Caki2 (cell line): ENCODE data around the gene AIFM2. TPM values are rescaled to one million over a fixed set of nuclear protein-coding genes. Genes with fewer than 3 reads are reported as not detected.
"Not testable (repeated sequence)": the region's sequence is repeated elsewhere in the genome, so short reads cannot be mapped to it uniquely, and the experiment has no call there.

Source experiments
- DNase-seq: peaks from one replicate; pipeline ENCODE4 v3.0.0-alpha.2; 2015; ENCODE audit warnings: low read depth
- in situ Hi-C: cut with HindIII; loops from 2 replicates; pipeline ENCODE4 v1.10.0; 2016; ENCODE audit warnings: low sequenced_read_pairs, low pct_unique_long_range_greater_than_20kb, mixed read lengths
- total RNA-seq: library from RNA; depleted of rRNA; stranded (reverse); fragments of >200 nt; shearing (Covaris generic); gene quantifications from 2 replicates; pipeline ENCODE4 v1.2.3, GENCODE V29; 2014; ENCODE audit warnings: low replicate concordance; rRNA removed

The AIFM2 gene
- total RNA-seq = 41.3 and 42.7 TPM in 2 replicates

DNA sequence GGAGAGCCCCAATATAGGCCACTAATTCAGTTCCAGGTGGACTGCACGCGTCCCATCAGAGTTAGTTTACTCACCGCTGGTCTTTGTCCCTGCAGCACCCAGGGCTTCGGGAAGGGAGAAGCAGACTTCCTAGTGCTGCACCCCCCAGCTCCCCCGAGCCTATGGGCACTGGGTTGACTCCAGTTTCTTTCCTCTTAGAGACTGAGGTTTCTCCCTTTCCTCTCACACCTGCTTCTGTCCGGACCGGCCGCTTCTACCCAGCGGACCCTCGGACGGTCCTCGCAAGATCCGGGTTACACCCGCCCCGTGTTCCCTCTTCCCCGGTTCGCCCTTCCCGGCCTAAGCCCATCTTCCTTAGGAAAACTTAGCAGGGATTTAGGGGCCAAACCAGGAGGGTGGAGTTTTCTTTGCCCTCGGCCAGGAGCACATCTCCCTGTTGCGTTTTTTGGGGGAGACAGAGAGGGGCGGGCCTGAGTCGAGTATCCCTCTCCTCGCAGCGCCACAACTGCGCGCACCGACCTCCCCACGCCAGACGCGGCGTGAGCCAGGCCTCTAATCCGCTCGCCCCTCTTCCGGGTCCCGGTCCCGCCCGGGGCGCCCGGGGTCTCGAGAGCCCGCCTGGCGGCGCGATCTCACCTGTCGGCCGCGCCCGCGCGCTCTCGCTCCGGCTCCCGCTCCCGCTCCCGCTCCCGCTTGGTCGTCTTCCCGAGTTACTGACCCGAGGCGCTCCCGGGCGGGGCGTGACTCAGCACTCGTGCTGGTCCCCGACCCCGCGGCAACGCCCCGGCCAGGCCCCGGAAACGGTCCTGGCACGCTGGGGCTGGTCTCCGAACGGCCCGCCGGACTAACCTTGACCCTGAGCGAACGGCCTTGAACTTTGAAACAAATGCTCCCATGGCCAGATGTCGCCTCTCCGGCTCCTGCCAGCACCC is at the start of gene AIFM2:
Gene AIFM2, minus strand, starts transcription at position 728 of the 932 bp plus-strand sequence. CDS start 8,741 bp downstream, outside the sequence.
- peak; percentile 80 for DNase-seq
- in situ Hi-C loops = no loop called here

DNA sequence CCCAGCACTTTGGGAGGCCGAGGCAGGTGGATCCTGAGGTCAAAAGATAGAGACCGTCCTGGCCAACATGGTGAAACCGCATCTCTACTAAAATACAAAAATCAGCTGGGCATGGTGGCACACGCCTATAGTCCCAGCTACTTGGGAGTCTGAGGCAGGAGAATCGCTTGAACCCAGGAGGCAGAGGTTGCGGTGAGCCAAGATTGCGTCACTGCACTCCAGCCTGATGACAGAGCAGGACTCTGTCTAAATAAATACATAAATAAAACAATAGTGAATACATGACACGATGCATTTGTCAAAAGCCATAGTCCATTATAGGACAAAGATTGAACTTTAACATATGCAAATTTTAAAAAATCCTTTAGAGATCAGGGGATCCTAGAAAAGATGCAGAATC is 46.6 kb upstream of the AIFM2 start:
- in situ Hi-C loops = not testable (repeated sequence)

DNA sequence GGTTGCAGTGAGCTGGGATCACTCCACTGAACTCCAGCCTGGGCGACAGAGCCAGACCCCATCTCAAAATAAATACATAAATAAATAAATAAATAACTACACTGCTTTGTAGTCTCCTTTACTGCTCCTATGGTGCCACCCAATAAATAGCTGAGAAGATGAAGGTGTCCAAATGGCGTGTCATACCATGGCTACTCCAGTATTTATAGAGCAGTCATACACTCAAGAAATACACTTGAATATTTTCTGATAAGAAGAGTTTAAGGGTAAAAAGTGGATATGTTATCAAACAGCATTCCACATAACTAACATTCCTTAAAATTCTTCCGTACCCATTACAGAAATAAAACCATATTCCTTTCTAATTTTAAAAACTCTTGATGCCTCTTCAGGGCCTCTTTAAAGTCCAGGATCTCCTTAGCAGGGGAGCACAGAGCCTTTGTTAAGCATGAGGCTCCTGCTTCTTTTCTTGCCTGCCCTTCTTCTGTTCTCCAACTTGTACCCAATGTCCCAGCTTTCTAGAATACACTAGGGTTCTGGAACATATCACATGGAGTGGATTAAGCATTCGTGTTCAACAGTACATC is 45.6 kb upstream of the AIFM2 start:
- no peak for DNase-seq
- in situ Hi-C loops = no loop called here

More for the DNA sequence above, 46.6 kb upstream of the AIFM2 start:
- DNase-seq = not testable (repeated sequence)

DNA sequence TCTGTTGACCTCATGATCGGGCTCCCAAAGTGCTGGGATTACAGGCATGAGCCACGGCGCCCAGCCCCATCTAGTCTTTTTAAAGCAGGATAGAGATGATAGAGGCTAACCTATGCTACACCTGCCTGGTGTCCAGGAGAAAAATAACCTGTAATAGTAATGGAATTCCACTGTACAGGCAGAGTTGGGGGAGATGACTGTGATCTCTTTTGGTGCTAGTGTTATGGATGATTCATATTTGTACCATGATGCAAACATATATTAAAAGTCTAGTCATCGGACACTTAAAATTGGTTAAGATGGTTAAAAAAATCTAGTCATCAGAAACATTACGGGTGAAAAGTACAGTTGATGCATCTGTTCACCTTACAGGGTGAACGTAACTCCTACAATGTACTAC is 43.8 kb upstream of the AIFM2 start:
- in situ Hi-C loops = no loop called here
- DNase-seq = no peak

DNA sequence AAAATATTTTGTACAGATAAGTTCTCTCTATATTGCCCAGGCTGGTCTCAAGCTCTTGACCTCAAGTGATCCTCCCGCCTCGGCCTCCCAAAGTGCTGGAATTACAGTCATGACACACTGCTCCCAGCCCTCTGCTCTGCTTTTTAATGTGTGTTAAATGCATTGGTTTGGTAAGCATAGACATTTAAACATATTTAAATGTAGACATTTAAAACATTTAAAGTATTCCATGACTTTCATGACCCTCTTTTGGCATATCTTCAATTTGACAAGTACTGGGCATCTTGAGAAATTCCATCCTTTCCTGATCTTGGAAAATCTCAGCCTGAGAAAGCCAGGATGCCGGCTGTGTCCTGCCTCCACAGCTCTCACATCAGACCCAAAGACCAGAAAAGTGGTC is 42.9 kb upstream of the AIFM2 start:
- in situ Hi-C loops = no loop called here
- DNase-seq = no peak

DNA sequence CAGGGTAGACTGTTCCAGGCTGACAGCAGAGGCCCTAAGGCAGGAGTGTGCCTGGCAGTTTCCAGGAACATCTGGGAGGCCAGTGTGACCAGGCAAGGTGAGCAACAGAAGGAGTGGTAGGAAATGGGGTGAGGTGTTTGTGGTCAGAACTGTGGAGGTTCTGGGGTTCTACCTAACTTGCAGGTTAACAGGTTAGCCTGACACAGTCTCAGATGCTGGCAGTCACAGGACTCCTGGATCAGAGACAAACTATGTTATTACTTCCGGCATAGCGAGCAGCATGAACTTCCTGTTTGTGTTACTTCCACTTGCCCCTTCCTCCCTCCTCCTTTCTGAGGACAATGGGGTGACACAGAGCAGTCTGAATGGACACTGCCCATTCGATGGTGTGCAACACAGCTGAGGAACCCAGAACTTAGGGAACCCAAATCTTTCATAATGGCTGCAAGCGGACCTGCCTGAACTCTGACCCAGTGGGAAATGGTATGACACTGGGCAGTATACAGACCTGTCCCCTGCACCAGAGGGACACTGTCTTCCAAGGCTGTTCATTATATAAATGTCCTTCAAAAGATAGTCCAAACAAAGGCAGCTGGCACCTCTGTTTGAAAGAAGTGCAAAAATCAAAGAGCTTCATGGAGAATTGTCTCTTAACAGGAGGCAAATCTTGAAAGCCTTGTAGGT is 41.6 kb upstream of the AIFM2 start:
- in situ Hi-C loops = no loop called here
- DNase-seq = no peak

DNA sequence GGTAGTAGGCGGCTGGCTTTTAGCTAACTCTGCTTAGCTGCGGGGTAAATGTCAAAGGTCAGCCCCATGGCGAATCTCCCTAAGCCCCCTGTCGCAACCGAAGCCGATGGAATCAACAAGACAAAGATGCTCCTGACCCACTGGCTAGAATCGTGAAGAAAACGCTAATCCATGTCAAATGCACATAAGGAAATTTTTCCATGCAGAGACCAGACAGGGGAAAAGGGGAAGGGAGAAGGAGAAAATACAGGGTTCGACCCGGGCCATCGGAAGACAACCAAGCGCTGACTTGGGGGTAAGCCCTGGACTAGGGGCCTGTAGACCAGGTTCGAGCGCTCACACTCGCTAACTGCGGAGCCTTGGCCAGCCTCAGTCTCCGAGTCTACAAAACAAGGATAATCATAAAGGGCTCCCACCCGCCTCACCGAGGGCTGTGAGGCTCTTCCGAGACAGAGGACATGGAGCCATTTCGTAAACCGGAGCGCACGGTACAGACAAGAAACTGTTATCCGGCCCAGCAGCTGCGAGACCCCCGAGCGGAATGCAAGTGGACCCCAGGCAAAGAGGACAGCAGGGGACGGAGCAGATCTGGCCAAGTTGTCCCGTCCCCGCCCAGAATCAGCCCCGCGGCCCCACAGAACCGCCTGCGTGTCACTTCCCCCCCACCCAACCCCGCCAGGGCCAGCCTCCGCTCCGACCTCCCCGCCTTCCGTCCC is 37.2 kb upstream of the AIFM2 start:
- in situ Hi-C loops = no loop called here
- peak; percentile 21 for DNase-seq

DNA sequence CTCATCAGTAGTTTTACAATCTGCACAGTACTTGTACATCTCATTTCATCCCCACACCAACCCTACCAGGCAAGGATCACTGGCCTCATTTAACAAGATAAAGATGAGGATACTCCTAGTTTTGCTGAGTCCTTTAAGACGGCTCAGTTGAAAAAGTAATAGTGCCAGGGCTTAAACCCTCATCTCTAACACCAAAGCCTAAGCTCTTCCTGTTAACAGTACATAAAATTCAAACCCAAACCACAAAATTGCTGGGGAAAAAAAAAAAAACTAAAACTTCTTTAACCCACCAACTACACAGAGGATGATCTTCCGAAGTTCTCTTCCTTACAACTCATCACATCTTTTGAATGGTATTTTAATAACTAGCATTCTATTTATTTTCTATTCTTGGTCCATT is 36.4 kb upstream of the AIFM2 start:
- in situ Hi-C loops = no loop called here
- DNase-seq = no peak

DNA sequence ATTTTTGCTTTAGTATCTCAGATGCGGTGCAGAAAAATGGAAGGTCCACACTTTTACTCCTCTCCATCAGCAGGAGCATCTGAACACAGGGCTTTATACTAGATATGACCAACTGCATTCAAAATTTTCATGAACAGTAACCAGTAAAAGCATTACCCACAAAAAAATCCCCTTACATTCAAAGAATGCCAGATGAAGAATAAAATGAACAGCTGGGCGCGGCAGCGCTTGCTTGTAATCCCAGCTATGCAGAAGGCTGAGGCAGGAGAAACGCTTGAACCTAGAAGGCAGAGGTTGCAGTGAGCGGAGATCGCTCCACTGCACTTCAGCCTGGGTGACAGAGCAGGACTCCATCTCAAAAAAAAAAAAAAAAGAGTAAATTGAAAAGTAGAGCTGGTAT is 34.6 kb upstream of the AIFM2 start:
- no peak for DNase-seq
- in situ Hi-C loops = no loop called here

DNA sequence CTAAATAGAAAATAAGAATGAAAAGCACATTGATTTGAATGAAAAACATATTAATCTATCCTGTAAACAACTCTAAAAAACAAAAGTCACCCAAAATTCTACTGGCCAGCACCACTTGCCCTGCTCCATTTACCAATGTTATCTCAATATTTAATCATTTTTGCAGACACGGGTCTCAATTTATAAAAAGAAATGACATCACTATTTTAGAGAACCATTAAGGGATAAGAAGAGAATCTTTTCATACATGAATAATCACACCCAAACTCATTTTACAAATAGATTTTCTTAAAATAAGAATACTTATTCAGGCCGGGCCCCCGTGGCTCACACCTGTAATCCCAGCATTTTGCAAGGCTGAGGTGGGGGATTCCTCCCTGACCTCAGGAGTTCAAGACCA is 33.8 kb upstream of the AIFM2 start:
- DNase-seq = no peak
- in situ Hi-C loops = no loop called here

DNA sequence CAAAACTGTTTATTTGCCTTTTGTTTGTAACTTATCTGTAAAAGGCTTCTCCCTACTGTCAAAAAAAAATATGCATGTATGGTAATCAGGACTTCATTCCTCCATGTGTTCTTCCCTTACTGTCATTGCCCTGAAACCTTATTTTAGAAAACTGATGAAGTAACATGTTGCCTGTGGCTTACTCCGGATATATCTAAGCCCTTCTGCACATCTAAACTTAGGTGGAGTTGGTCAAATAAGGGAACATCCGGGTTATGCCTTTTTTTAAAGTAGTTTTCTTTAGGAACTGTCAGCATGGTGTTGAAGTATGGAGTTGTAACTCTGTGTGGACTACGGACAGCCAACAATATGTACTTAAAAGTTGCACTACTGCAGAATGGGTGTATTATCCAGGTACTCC is 31.5 kb upstream of the AIFM2 start:
- in situ Hi-C loops = no loop called here
- DNase-seq = no peak

DNA sequence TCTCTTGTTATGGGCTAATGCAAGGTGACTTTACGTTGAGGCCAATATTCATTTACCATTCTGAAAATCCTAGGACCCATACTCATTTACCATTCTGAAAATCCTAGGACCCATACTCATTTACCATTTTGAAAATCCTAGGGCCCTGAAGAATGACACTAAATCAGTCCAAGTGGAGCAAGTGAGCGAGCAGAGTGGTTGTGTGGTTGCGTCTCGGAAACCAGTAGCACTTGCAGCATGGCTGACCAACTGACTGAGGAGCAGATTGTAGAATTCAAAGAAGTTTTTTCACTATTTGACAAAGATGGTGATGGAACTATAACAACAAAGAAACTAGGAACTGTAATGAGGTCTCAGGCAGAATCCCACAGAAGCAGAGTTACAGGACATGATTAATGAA is 30.8 kb upstream of the AIFM2 start:
- DNase-seq = no peak
- in situ Hi-C loops = no loop called here

DNA sequence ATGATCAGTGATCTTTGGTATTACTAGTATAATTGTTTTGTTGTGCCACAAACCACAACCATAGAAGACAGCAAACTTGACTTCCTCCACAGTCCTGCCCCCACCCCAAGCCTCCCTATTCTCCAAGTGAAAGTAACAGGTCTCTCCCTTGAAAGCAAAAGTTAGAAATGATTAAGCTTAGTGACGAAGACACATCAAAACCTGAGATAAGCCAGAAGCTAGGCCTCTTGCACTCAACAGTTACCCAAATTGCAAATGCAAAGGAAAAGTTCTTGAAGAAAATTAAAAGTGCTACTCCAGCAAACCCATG is 30.2 kb upstream of the AIFM2 start:
- in situ Hi-C loops = no loop called here
- no peak for DNase-seq

DNA sequence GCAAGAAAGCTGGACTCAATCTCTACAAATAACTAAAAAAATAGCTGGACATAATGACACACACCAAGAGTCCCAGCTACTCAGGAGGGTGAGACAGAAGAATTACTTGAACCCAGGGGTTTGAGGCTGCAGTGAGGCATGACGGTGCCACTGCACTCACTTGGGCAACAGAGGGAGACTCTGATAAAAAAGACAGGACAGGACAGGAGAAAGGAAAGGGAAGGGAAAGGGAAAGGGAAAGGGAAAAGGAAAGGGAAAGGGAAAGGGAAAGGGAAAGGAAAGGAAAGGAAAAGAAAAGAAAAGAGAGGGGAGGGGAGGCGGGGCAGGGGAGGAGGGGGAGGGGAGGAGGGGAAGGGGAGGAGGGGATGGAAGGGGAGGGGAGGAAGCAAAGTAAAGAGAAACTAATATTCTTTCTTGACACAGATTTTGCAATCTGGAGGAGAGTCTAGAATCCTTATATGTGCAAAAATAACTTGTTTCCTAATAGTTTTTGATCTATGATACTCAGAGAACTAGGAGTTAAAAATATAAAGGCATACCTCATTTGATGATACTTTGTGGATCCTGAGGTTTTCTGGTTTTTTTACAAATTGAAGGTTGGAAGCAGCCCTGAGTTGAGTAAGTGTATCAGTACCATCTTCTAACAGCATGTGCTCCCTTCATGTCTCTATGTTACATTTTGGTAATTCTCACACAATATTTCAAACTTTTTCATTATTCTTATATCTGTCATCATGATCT is 29.7 kb upstream of the AIFM2 start:
- no peak for DNase-seq
- in situ Hi-C loops = no loop called here

DNA sequence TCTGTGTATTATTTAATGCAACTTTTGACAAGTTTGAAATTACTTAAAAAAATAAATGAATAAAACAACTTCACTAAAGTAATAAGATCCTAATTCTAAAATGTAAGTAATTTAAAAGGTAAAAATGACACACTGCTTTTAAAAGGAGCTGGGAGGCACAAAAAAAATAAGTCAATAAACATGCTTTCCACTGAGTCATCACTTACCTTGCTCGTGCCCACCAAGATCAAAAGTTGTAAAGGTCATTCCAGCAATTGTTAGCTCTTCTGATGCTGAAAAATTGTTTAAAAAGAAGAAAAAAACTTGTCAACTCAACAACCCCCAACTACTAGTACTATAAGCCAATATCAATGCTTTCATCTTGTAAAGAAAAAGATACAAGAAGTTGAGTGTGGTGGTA is 28.2 kb upstream of the AIFM2 start:
- DNase-seq = no peak
- in situ Hi-C loops = no loop called here

DNA sequence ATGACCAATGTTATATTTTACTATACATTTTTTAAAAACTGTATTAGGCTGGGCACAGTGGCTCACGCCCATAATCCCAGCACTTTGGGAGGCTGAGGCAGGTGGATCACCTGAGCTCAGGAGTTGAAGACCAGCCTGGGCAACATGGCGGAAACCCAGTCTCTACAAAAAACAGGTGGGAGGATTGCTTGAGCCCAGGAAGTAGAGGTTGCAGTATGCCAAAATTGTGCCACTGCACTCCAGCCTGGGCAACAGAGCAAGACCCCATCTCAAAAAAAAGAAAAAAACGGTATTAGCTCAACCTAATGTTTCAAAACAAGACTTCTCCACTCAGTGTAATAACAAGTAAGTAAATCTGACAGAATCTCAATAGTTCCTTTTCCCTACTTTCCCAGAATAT is 26.7 kb upstream of the AIFM2 start:
- in situ Hi-C loops = not testable (repeated sequence)

DNA sequence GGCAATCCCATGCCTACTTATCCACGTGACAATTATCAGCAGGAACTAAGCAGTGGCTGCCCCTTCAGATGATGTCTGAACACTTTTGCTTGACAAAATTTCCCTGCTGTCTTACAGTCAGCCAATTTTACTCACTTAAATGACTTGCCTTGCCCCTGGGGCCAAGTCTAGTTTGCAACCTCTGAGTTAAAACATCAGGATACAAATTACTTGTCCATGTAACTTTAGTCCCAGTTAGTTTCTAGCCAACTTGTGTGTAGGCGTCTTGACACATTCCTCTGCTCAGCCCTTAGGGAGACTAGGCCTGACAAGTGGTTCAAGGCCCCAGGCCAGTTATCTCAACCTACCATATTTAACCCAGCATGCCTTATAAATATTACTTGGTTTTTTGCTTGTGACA is 25.5 kb upstream of the AIFM2 start:
- in situ Hi-C loops = no loop called here
- no peak for DNase-seq

More for the DNA sequence above, 26.7 kb upstream of the AIFM2 start:
- not testable (repeated sequence) for DNase-seq

DNA sequence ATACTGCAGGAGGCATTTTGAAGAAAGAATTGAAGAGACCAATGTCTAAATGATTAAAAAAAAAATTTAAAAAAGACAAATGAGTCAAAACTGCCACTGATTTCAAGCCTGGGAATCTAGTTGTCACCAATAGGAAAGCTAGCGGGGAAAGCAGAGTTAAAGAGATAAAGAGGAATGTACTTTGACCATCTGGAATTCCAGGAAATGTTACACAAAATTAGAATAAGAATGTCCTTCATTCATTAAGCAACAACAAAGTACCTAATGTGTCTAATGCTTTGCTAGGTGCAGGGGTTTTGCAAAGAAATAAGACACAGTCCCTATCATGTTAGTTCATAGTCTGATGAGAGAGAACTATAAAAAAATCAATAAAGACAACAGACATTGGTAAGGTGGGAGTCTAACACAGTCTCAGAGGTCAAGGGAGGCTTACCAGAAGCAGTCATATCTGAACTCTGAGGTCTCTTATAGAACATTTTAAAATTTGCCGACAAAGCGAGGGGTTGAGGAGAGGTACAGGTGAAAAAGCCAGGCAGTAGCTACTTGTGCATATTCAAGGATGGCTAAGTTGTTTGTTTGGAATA is 22.7 kb upstream of the AIFM2 start:
- in situ Hi-C loops = no loop called here
- DNase-seq = no peak
